ENCODE results near the gene AKAP13. TPM values are rescaled to one million over a fixed set of nuclear protein-coding genes. Genes with fewer than 3 reads are reported as not detected.

The AKAP13 gene
- total RNA-seq, 1 donor from 2014 or later, result 41.1 TPM

DNA sequence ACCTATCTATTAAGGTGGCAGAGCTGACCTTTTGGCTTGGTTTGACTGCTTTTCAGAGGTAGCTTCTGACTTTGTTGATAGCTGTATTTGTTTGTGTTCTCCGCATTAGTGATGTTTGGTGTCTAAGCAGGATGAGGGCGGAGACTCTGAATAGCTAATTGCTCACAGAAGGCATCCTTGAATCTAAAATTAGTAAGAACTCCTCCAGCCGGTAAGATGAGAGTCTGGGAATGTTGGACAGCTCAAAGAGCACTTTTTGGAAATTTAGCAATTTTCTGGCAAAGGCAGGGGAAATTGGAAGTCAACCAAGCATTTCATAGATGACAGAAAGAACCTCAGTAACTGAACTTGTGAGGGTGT is 240.3 kb downstream of the AKAP13 start:
- TF ChIP-seq CTCF (IDR thresholded peaks at IDR 0.05; ENCODE audit: insufficient read depth, low read length, severe bottlenecking), result no peak
- peak; percentile 53 for DNase-seq (ENCODE audit: low read depth)
- no peak for FAIRE-seq

GRCh38 chr15:85621094-85621493 is 240.7 kb downstream of the AKAP13 start:
- no peaks in the 10 kb centered on the region for H3K36me3 ChIP-seq (ENCODE audit: control insufficient read depth, insufficient read depth, low read length)
- no peak overlapping the region for H3K4me3 ChIP-seq (ENCODE audit: low read depth, low read length)
- no peak for FAIRE-seq
- H3K27me3 ChIP-seq (ENCODE audit: control insufficient read depth, insufficient read depth, low read length), result no peaks in the 10 kb centered on the region
- no peak for DNase-seq (ENCODE audit: low read depth)
- TF ChIP-seq CTCF (IDR thresholded peaks at IDR 0.05; ENCODE audit: insufficient read depth, low read length, severe bottlenecking), result no peak

More for the DNA sequence above, 240.3 kb downstream of the AKAP13 start:
- Histone ChIP-seq H3K4me3 (ENCODE audit: low read depth, low read length) (no peak overlapping the region), H3K36me3 (ENCODE audit: control insufficient read depth, insufficient read depth, low read length) (no peaks in the 10 kb centered on the region), H3K27me3 (ENCODE audit: control insufficient read depth, insufficient read depth, low read length) (no peaks in the 10 kb centered on the region)

GRCh38 chr15:85622221-85622831 is 241.9 kb downstream of the AKAP13 start:
- Histone ChIP-seq H3K36me3 (ENCODE audit: control insufficient read depth, insufficient read depth, low read length) (no peaks in the 10 kb centered on the region), H3K27me3 (ENCODE audit: control insufficient read depth, insufficient read depth, low read length) (no peaks in the 10 kb centered on the region), H3K4me3 (ENCODE audit: low read depth, low read length) (no peak overlapping the region)
- FAIRE-seq (no peak), DNase-seq (ENCODE audit: low read depth) (no peak)
- TF ChIP-seq CTCF (IDR thresholded peaks at IDR 0.05; ENCODE audit: insufficient read depth, low read length, severe bottlenecking), result no peak

DNA sequence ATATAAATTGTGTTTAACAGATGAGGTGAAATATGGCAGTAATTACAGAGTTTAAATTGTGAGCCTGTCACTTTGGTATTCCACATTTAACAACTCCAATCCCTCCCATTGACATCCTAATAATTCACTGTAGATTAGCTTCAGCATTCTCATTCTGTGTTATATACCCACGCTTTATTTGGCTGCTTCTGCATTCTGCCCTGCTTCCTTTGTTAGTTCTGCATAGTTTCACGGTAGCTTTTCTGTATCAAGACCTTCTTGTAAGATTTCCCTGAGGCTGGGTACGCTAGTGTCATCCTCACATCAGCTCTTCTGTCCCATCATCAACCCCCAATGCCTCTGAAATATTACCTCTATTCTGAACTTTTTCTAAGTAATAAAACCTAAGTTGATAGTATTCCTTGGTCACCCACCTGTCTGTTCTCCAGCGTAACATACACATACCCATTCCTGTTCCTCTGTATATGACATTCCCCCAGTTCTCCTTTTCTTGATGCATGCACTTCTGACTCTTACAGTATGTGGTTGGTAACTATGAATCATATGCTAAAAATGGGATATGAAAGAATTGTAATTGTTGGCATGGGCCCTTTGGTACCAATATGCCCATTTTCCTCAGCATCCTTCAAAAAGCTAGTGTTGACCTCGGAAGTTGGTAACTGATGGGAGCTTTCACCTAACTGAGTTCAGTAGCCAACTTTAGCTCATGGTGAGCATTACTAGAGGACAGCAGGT is 243.1 kb downstream of the AKAP13 start:
- FAIRE-seq (no peak), DNase-seq (ENCODE audit: low read depth) (peak; percentile 23)
- no peak for TF ChIP-seq CTCF (IDR thresholded peaks at IDR 0.05; ENCODE audit: insufficient read depth, low read length, severe bottlenecking)
- Histone ChIP-seq H3K27me3 (ENCODE audit: control insufficient read depth, insufficient read depth, low read length) (no peaks in the 10 kb centered on the region), H3K4me3 (ENCODE audit: low read depth, low read length) (no peak overlapping the region), H3K36me3 (ENCODE audit: control insufficient read depth, insufficient read depth, low read length) (peaks cover 2% of the 10 kb centered on the region)

- no peak for FAIRE-seq
Observed at GRCh38 chr15:85624291-85624801, 243.9 kb downstream of the AKAP13 start.

More at GRCh38 chr15:85624291-85624801, 243.9 kb downstream of the AKAP13 start:
- no peak for TF ChIP-seq CTCF (IDR thresholded peaks at IDR 0.05; ENCODE audit: insufficient read depth, low read length, severe bottlenecking)
- H3K36me3 ChIP-seq (ENCODE audit: control insufficient read depth, insufficient read depth, low read length), result peaks cover 2% of the 10 kb centered on the region
- no peaks in the 10 kb centered on the region for H3K27me3 ChIP-seq (ENCODE audit: control insufficient read depth, insufficient read depth, low read length)
- H3K4me3 ChIP-seq (ENCODE audit: low read depth, low read length), result no peak overlapping the region
- no peak for DNase-seq (ENCODE audit: low read depth)
